HG02798 (cell line): Measurements from ENCODE around the gene STXBP1.
A peak's percentile ranks its signal among the peaks of the same experiment; 100 is the strongest.

ENCODE experiments used
- ATAC-seq: cut with Tn5 transposase; IDR thresholded peaks from one replicate; pipeline ENCODE4 v1.9.1; 2021; ENCODE audit warnings: mild to moderate bottlenecking; ENCODE audit not compliant: unreplicated experiment, poor library complexity

STXBP1 gene

GRCh38 chr9:127729522-127730256 is 117.6 kb downstream of the STXBP1 start:
- ATAC-seq = no peak

GRCh38 chr9:127730262-127730661 is 118.2 kb downstream of the STXBP1 start:
- no peak for ATAC-seq

GRCh38 chr9:127730799-127731410 is 118.8 kb downstream of the STXBP1 start:
- ATAC-seq = no peak

- ATAC-seq = no peak
Observed at GRCh38 chr9:127731938-127732337, 119.9 kb downstream of the STXBP1 start.

GRCh38 chr9:127732444-127732843 is 120.4 kb downstream of the STXBP1 start:
- ATAC-seq = no peak

GRCh38 chr9:127733614-127734013 is 121.5 kb downstream of the STXBP1 start:
- ATAC-seq = no peak

DNA sequence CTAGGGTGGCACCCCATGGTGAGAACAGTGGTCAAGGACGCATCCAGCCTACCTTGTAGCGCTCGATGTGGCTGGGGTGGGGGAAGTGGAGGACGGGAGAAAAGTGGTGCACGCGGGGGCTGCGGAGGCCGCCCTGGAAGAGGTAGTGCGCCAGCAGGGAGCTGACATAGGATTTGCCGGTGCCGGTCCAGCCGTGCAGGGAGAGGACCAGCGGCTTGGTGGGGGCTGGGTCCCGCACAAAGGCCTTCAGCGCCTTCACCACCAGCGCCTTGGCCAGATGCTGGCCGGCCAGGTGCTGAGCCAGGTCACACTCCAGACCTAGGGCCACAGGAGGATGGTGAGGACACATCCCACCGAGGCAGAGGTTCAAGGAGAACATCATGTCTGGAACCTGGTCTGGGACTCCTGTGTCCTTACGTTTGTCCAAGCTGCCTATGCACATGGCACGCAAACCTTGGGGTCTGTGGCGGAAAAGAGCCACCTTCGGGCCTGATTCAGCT is 122.2 kb downstream of the STXBP1 start:
- ATAC-seq = no peak

- ATAC-seq = peak; percentile 89
Observed at GRCh38 chr9:127734747-127735529, 122.9 kb downstream of the STXBP1 start, which contains the start of gene TOR2A. Gene TOR2A (minus strand): TSS chr9:127735294. CDS start chr9:127735270, 24 bp downstream.

DNA sequence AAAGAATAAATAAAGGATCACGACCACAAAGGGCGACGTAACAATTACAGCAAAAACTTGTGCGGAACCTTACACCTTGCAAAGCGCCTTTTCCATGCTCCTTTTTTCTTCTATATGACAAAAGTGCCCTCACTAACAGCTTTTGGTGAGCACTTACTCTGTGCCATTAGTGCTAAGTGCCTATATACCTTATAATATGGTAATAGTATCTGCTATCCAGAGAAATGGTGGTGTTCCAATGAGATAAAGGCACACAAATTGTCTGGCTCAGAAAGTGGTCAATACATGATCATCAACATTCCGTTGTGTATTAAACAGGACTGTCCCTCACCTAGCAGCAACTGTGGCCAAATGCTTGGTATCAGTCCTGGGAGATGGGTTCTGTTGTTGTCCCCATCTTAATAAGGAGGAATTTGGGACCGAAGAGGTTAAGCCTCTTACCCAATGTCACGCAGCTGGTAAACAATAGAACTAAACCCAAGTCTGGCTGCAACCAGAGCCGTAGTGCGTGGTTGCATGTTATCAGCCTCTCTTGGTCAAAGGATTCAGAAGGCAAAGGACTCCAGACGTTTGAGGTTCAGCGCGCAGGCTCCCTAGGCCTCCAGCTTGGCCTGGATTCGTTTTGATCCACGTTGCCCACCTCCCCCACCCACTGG is 123.6 kb downstream of the STXBP1 start:
- peak; percentile 1 for ATAC-seq

DNA sequence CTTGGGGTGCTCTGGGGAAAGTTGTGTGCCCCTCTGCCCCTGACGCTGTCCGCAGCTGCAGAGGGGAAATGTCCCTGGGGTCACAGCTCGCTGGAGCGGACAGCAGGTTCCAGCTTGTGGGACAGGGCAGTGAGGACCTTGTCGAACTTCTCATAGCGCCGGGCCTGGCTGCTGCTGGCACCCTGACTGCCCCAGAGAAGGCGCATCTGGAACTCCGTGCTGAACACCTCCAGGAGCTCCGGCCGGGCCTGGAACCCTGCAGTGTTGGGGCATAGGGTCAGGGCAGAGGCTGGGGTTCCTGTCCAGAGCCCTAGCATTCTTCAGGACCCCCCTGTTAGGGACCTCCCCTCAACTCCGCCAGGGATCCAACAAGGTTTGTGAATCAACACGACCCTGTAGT is 126.6 kb downstream of the STXBP1 start:
- no peak for ATAC-seq

DNA sequence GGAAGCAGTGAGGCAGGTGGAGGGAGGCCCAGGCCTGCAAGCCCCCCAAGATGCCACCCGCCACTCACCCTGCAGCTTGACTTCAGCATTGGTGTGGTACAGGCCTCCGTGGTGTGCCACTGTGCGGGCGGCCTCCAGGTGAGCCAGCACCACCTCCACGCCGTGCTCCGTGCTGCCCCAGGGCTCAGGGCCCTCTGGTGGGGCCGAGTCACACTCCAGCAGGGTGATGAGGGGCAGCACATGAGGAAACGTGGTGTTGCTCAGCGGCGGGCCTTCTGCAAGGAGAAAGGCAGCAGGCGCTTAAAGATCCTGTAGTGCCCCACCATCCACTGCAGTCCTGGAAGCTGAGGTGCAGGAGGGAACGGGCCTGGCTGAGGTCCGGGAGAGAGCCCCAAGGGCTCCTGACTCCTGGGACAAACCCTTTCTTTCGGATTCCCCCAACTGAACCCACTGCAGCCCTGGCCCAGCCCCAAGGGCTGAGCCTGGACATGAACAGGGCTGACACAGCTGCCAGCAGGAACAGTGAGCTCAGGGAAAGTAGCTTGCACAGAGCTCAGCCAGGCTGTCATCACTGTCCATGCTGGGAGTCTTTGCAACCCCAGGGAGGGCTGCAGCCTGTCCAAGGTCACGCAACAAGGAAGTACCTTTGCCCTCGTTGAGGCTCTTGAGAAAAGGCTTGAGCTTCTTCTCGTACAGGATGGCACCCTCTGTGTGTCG is 127.7 kb downstream of the STXBP1 start:
- no peak for ATAC-seq

DNA sequence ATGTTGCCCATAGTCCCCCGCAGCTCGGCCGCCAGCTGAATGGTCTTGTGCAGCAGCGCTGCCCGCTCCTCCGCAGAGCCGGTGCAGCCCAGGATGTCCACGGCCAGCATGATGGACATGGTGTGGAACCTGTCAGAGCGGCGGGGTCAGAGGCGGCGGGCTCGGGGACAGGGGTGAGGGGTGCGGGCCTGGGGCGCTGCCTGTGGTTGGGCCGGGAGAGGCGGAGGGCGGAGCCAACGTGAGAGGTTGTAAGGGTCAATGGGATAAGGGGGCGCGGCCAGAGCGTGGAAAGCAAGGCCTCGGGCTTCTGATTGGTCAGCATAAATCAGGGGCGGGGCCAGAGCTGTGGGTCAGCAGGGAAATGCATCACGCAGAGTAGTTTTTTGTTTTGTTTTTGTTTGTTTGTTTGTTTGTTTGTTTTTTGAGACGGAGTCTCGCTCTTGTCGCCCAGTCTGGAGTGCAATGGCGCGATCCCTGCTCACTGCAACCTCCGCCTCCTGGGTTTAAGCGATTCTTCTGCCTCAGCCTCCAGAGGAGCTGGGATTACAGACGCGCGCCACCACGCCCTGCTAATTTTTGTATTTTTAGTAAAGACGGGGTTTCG is 129.9 kb downstream of the STXBP1 start:
- ATAC-seq = no peak
